HG03139 (cell line): ENCODE measurements around the gene EEF1A2.
A peak's percentile ranks its signal among the peaks of the same experiment; 100 is the strongest.
"Not testable (repeated sequence)": the region's sequence is repeated elsewhere in the genome, so short reads cannot be mapped to it uniquely, and the experiment has no call there.

Source experiments
- ATAC-seq: cut with Tn5 transposase; IDR thresholded peaks from one replicate; pipeline ENCODE4 v1.9.1; 2021; ENCODE audit not compliant: unreplicated experiment

EEF1A2 gene

DNA sequence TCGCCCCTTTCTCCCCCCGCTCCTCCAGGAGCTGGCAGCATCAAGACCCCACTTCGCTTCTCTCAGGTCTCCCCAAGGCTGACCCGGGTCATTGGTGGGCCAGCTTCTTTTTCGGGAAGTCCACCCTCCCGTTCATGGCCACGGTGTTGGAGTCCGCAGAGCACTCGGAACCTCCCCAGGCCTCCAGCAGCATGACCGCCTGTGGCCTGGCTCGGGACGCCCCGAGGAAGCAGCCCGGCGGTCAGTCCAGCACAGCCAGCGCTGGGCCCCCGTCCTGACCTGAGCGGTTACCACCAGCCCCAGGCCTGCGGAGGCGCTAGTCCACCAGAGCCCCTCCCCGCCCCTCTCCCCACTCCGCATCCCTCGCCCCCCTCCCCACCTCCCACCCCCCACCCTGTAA is 22.7 kb upstream of the EEF1A2 start:
- no peak for ATAC-seq

DNA sequence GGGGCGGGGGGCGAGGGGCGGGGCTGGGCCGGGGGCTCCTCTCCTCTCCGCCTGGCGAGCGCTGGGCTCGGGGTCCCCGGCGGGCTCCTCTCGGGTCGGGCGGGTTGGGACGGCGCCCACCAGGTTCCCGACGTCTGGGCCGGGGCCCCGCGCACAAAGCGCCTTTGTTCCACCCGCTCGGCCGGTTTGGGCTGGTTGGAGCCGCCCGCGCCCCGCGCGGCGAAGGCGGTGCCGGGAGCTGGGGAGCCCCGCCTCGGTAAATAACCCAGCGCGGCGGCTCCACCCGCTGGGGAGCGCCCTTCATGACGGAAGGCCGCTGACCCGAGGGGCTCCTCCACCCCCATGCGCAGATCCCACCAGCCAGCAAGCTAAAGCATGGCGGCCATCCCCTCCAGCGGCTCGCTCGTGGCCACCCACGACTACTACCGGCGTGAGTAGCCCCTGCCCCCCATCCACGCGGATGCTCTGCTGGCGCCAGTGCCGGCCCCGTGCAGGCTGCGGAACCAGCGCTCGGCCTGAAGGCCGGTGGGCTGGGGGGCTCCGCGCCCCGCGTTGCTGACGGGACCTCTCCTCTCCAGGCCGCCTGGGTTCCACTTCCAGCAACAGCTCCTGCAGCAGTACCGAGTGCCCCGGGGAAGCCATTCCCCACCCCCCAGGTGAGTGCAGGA is 22.2 kb upstream of the EEF1A2 start:
- peak; percentile 38 for ATAC-seq

DNA sequence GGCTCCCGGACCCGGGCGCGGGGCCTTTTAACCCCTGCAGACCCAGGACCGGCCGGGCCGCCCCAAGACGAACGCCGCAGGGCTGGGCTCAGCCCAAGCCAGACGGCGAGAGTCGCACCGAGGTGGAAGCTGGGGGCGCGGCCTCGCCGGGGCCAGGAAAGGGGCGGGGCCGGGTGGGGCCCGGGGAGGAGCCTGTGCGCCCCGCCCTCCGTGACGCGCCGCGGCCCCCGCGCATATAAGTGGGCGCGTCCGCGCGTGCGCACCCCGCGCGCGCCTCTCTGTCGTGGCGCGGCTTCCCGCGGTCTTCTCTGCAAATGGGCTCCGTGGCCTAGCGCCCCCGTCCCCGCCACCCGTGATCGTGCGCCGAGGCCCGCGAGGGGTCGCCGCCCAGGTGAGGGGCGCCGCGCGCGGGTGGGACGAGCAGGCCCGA is 21.6 kb upstream of the EEF1A2 start, which contains the start of gene PPDPF:
TSS of gene PPDPF (plus strand) at position 262 of the 430 bp plus-strand sequence. CDS start 544 bp downstream, outside the sequence.
- ATAC-seq, result peak; percentile 50

- ATAC-seq, result peak; percentile 31
These were observed 21.0 kb upstream of the EEF1A2 start for GRCh38 chr20:63519668-63520503.

DNA sequence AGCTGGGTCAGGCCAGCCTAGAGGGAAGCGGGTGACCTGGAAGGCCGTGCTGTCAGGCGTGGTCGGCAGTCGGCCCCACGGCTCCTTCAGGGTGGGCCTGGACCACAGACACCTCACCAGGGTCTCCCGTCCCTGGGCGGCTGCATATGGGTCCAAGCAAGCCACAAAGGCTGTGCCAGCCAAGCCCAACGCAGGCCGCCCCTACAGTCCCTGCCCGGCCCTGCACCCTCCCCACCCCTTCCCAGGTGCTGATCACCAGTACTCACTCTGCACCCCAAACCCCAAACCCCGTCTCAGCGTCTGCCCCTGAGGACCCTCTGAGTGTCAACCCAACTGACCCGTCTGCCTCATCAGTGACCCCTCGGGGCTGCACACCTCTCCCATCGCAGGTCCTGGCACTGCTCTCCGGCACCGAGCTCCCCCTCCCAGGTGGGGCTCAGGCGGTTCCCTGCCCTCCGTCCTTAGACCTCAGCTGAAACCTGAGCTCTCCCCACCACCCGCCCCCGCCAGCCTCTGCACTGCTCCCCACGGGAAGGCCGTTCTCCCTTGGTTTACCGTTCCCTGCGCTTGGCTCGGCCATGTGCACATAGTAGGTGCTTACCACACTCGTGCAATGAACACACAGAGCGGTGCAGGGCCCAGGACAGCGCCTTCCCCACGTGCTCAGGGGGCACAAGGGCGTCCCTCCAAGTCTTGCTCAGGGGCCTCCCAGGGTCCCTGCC is 20.2 kb upstream of the EEF1A2 start:
- no peak for ATAC-seq

DNA sequence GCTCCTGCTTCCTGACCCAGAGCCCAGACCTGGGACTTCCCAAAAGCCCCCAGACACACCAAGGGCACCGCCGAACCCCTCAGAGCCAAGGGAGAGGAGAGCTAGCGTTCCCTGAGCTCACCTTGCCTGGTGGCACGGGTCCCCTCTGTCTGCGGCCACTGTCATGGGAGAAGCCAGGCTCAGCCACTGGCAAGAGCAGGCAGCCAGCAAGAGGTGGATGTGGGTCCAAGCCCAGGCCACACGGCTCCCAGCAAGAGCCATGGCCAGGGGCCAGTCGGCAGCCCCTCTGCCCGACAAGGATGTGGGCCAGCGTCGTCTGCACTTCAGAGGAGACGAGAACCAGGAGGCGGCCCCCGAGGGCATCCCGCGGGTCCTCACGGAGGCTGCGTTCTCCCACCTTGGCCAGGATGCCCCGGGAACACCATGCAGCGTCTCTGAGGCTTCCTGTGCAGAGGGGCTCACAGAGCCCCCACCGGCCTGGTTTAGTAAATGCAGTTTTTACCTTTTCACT is 19.5 kb upstream of the EEF1A2 start:
- ATAC-seq, result no peak

- ATAC-seq, result no peak
These were observed 18.8 kb upstream of the EEF1A2 start for GRCh38 chr20:63517376-63518309.

DNA sequence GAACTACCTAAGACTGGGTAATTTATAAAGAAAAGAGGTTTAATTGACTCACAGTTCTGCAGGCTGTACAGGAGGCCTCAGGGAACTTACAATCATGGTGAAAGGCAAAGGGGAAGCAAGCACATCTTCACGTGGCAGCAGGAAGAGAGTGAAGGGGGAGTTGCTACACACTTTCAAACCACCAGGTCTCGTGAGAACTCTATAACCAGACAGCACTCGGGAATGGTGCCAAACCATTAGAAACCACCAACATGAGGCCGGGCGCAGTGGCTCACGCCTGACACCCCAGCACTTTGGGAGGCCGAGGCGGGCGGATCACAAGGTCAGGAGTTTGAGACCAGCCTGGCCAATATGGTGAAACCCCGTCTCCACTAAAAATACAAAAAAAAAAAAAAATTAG is 15.6 kb upstream of the EEF1A2 start:
- ATAC-seq, result not testable (repeated sequence)

GRCh38 chr20:63513207-63513606 is 14.3 kb upstream of the EEF1A2 start:
- no peak for ATAC-seq

GRCh38 chr20:63509088-63509564 is 10.2 kb upstream of the EEF1A2 start:
- no peak for ATAC-seq

GRCh38 chr20:63508072-63508768 is 9.3 kb upstream of the EEF1A2 start:
- ATAC-seq, result no peak

DNA sequence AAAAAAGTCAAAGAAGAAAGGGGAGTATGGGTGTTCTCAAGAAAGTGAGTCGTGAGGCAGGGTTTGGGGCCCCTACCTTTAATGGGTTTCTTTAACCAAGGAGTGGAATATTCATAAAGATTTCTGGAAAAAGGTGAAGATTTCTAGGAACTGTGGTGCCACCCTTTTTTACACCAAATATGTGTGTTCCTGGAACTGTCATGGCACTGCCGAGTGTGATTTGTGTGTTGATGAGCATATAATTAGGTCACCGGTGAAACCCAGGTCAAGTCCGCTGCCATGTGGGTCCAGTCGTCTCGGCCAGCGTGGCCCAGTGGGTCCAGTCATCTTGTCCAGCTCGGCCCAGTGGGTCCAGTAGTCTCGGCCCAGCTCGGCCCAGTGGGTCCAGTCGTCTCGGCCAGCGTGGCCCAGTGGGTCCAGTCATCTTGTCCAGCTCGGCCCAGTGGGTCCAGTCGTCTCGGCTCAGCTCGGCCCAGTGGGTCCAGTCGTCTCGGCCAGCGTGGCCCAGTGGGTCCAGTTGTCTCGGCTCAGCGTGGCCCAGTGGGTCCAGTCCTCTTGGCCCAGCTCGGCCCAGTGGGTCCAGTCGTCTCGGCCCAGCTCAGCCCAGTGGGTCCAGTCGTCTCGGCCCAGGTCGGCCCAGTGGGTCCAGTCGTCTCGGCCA is 8.3 kb upstream of the EEF1A2 start:
- no peak for ATAC-seq

GRCh38 chr20:63505723-63506122 is 6.8 kb upstream of the EEF1A2 start:
- ATAC-seq, result no peak

DNA sequence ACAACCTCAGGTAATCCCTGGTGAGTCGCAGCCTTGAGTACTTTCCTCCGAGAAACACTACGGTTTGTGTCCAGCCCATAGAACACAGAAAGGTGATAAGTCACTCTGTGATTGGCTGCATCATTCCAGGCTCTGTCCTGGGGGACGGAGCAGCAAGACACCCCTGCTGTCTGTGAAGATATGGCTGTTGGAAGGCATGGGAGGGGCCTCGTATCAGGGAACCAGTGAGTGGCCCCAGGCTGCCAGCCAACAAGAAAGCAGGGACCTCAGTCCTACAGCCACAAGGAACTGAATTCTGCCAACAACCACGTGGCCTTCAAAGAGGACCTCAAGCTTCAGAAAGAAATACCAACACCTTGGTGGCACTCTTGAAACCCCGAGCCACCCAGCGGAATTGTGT is 6.4 kb upstream of the EEF1A2 start:
- no peak for ATAC-seq

GRCh38 chr20:63504642-63505041 is 5.8 kb upstream of the EEF1A2 start:
- no peak for ATAC-seq

DNA sequence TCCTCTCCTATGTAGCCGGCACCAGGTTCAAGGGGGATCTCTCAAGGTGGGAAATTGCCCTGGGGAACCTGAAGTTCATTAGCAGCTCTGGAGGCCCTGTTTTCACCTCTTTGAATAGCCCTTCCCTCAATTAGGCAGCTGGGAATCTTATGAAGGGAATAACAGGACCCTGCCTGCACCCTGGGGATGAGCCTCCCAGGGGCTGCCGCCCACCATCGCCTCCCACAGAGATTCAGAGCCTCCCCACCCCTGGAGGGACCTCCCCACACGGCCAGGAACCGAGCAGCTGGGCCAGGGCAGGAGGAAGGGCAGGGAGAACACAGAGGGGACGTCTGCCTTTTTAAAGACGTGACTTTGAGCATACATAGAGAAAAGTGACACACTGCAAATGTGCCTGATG is 4.6 kb upstream of the EEF1A2 start:
- no peak for ATAC-seq

DNA sequence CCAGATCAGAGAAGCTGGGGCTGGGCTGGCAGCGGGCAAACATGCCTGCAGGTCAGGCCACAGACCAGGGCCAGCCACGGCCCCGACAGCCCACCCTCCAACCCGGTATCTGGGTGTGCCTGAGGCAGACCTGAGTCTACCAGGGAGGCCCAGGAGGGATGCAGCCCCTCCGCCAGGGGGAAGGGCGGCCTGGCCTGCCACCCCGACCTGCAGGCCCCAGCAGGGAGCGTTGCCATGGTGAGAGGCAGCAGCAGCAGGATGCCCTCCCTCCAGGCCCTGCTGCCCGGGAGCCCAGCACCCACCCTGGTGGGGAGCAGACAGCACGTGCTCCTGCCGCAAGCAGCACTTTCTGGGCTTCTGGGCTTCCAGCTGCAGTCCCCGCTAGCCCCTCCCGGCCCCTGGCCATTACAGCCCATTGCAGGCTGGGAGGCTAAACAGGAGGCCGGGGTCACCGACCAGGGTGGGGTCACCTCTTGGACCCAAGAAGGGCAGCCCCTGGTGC is 3.8 kb upstream of the EEF1A2 start:
- ATAC-seq, result no peak

DNA sequence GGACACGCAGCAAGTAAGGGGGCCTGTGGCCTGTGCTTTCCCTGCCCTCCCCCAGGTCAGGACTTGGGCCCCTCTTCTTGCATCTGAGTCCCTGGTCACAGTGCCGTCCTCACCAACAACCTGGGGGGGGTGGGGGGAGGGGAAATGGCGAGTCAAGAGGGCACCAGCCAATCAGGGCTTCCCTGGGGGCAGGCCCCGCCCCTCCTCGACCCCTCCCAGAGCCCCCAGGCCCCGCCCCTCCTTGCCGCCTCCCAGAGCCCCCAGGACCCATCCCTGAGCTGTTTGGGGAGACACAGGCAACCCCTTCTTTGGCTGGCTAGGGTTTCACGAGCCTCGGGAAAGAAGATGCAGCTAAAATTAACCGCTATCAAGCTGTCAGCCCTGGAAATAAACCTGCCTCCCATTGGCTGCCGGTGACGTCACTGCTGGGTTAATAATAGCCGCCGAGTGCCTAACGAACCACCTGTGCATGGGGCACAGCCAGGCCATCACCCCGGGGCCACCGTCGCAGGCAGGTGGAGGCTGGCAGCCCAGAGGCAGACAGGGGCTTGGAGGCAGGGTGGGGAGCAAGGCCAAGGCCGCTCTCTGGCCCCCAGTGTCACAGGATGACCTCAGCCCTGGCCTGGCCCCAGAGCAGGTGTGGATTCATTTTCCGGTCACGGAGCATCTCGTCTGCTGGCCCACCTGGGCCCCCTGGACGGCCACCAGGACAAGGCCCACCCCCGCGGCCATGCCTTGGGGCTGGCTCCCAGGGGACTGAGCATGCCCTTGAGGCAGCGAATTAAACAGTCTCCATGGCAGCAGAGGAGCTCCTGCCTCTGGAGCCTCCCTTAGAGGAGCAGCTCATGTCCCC is 3.2 kb upstream of the EEF1A2 start:
- no peak for ATAC-seq
